Measurements from ENCODE around the gene SLC51A. TPM values are rescaled to one million over a fixed set of nuclear protein-coding genes. Genes with fewer than 3 reads are reported as not detected.
"Not testable (repeated sequence)": the region's sequence is repeated elsewhere in the genome, so short reads cannot be mapped to it uniquely, and the experiment has no call there.

Gene SLC51A
- total RNA-seq = 0.63 TPM

GRCh38 chr3:196216089-196216564 is at the start of gene SLC51A:
Gene SLC51A (plus strand): TSS chr3:196216534. CDS start chr3:196216713, 179 bp downstream.
- DNase-seq (ENCODE audit: low spot score) = peak; percentile 51

GRCh38 chr3:196166741-196167140 is 49.6 kb upstream of the SLC51A start:
- DNase-seq (ENCODE audit: low spot score) = no peak

GRCh38 chr3:196168808-196169391 is 47.4 kb upstream of the SLC51A start:
- no peak for DNase-seq (ENCODE audit: low spot score)

- no peak for DNase-seq (ENCODE audit: low spot score)
These were observed 46.5 kb upstream of the SLC51A start for GRCh38 chr3:196169836-196170240.

GRCh38 chr3:196170296-196170695 is 46.0 kb upstream of the SLC51A start:
- not testable (repeated sequence) for DNase-seq (ENCODE audit: low spot score)

GRCh38 chr3:196174652-196175051 is 41.7 kb upstream of the SLC51A start:
- DNase-seq (ENCODE audit: low spot score) = no peak

GRCh38 chr3:196175116-196175625 is 41.2 kb upstream of the SLC51A start:
- no peak for DNase-seq (ENCODE audit: low spot score)

- no peak for DNase-seq (ENCODE audit: low spot score)
These were observed 40.6 kb upstream of the SLC51A start for GRCh38 chr3:196175722-196176121.

- no peak for DNase-seq (ENCODE audit: low spot score)
These were observed 38.8 kb upstream of the SLC51A start for GRCh38 chr3:196177567-196177966.

GRCh38 chr3:196177967-196178366 is 38.4 kb upstream of the SLC51A start:
- DNase-seq (ENCODE audit: low spot score) = no peak

GRCh38 chr3:196178993-196179379 is 37.3 kb upstream of the SLC51A start:
- no peak for DNase-seq (ENCODE audit: low spot score)

- DNase-seq (ENCODE audit: low spot score) = no peak
These were observed 36.7 kb upstream of the SLC51A start for GRCh38 chr3:196179380-196180308.

GRCh38 chr3:196180346-196180745 is 36.0 kb upstream of the SLC51A start:
- no peak for DNase-seq (ENCODE audit: low spot score)

- no peak for DNase-seq (ENCODE audit: low spot score)
These were observed 35.2 kb upstream of the SLC51A start for GRCh38 chr3:196181127-196181546.

- DNase-seq (ENCODE audit: low spot score) = not testable (repeated sequence)
These were observed 32.2 kb upstream of the SLC51A start for GRCh38 chr3:196184169-196184432.

GRCh38 chr3:196184881-196185280 is 31.5 kb upstream of the SLC51A start:
- DNase-seq (ENCODE audit: low spot score) = no peak

- no peak for DNase-seq (ENCODE audit: low spot score)
These were observed 29.4 kb upstream of the SLC51A start for GRCh38 chr3:196186651-196187573.

- no peak for DNase-seq (ENCODE audit: low spot score)
These were observed 26.6 kb upstream of the SLC51A start for GRCh38 chr3:196189566-196190347.

- DNase-seq (ENCODE audit: low spot score) = no peak
These were observed 24.3 kb upstream of the SLC51A start for GRCh38 chr3:196192036-196192523.

GRCh38 chr3:196192524-196193051 is 23.7 kb upstream of the SLC51A start:
- no peak for DNase-seq (ENCODE audit: low spot score)
